Fibroblast of skin of back (primary cell): ENCODE results near the gene CIAPIN1.
A peak's percentile ranks its signal among the peaks of the same experiment; 100 is the strongest.
"Not testable (repeated sequence)": the region's sequence is repeated elsewhere in the genome, so short reads cannot be mapped to it uniquely, and the experiment has no call there.

ENCODE experiments used
- DNase-seq: peaks from one replicate; pipeline ENCODE4 v3.0.0-alpha.2; 2013

Gene CIAPIN1

GRCh38 chr16:57439947-57440346, 7.2 kb downstream of the CIAPIN1 start:
- not testable (repeated sequence) for DNase-seq

- no peak for DNase-seq
Observed at GRCh38 chr16:57435838-57436237, 11.3 kb downstream of the CIAPIN1 start.

- no peak for DNase-seq
Observed at GRCh38 chr16:57434003-57434402, 13.2 kb downstream of the CIAPIN1 start.

- DNase-seq: no peak
Observed at GRCh38 chr16:57432989-57433388, 14.2 kb downstream of the CIAPIN1 start.

- DNase-seq: no peak
Observed at GRCh38 chr16:57432505-57432904, 14.7 kb downstream of the CIAPIN1 start.

GRCh38 chr16:57430955-57431354, 16.2 kb downstream of the CIAPIN1 start:
- DNase-seq: no peak

- no peak for DNase-seq
Observed at GRCh38 chr16:57427824-57428223, 19.4 kb downstream of the CIAPIN1 start.

- DNase-seq: no peak
Observed at GRCh38 chr16:57427307-57427706, 19.9 kb downstream of the CIAPIN1 start.

- DNase-seq: no peak
Observed at GRCh38 chr16:57426356-57426755, 20.8 kb downstream of the CIAPIN1 start.

- DNase-seq: no peak
Observed at GRCh38 chr16:57424583-57424982, 22.6 kb downstream of the CIAPIN1 start.

- DNase-seq: no peak
Observed at GRCh38 chr16:57423152-57423551, 24.0 kb downstream of the CIAPIN1 start.

GRCh38 chr16:57422026-57422944, 24.9 kb downstream of the CIAPIN1 start:
- DNase-seq: peak; percentile 76

- no peak for DNase-seq
Observed at GRCh38 chr16:57419506-57419905, 27.7 kb downstream of the CIAPIN1 start.

- no peak for DNase-seq
Observed at GRCh38 chr16:57416084-57416483, 31.1 kb downstream of the CIAPIN1 start.

- no peak for DNase-seq
Observed at GRCh38 chr16:57413733-57414132, 33.5 kb downstream of the CIAPIN1 start.

GRCh38 chr16:57413301-57413730, 33.9 kb downstream of the CIAPIN1 start:
- DNase-seq: no peak

- DNase-seq: no peak
Observed at GRCh38 chr16:57412584-57412983, 34.6 kb downstream of the CIAPIN1 start.

- no peak for DNase-seq
Observed at GRCh38 chr16:57411362-57411976, 35.7 kb downstream of the CIAPIN1 start.

GRCh38 chr16:57409870-57410587, 37.2 kb downstream of the CIAPIN1 start:
- DNase-seq: no peak

GRCh38 chr16:57409065-57409464, 38.1 kb downstream of the CIAPIN1 start:
- DNase-seq: no peak

- DNase-seq: no peak
Observed at GRCh38 chr16:57407521-57408353, 39.4 kb downstream of the CIAPIN1 start.

GRCh38 chr16:57406881-57407280, 40.3 kb downstream of the CIAPIN1 start:
- DNase-seq: no peak
